Measurements from ENCODE around the gene ABAT. TPM values are rescaled to one million over a fixed set of nuclear protein-coding genes. Genes with fewer than 3 reads are reported as not detected.

ABAT gene
- total RNA-seq, 1 donor from 2014 or later, result 9.8 TPM

GRCh38 chr16:8716592-8716991, 42.2 kb downstream of the ABAT start:
- no peak for TF ChIP-seq CTCF (IDR thresholded peaks at IDR 0.05)
- Histone ChIP-seq H3K4me1 (no peaks in the 10 kb centered on the region), H3K27me3 (no peaks in the 10 kb centered on the region), H3K9me3 (no peaks in the 10 kb centered on the region), H3K4me3 (no peak overlapping the region), H3K36me3 (no peaks in the 10 kb centered on the region), H3K27ac (no peak overlapping the region)
- intact Hi-C loops (cut with DNase I), result no loop called here
- no peak for ATAC-seq
- no peak for DNase-seq

GRCh38 chr16:8717469-8717868, 43.1 kb downstream of the ABAT start:
- no peak for DNase-seq
- ATAC-seq, result no peak

GRCh38 chr16:8717892-8718415, 43.5 kb downstream of the ABAT start:
- intact Hi-C loops (cut with DNase I), result no loop called here
- DNase-seq (no peak), ATAC-seq (no peak)

More at GRCh38 chr16:8717469-8717868, 43.1 kb downstream of the ABAT start:
- Histone ChIP-seq H3K36me3 (no peaks in the 10 kb centered on the region), H3K4me3 (no peak overlapping the region), H3K4me1 (no peaks in the 10 kb centered on the region), H3K27ac (no peak overlapping the region), H3K9me3 (no peaks in the 10 kb centered on the region), H3K27me3 (no peaks in the 10 kb centered on the region)
- intact Hi-C loops (cut with DNase I), result no loop called here
- no peak for TF ChIP-seq CTCF (IDR thresholded peaks at IDR 0.05)

GRCh38 chr16:8718851-8719680, 44.6 kb downstream of the ABAT start:
- Histone ChIP-seq H3K27me3 (no peaks in the 10 kb centered on the region), H3K9me3 (no peaks in the 10 kb centered on the region), H3K36me3 (no peaks in the 10 kb centered on the region), H3K27ac (no peak overlapping the region), H3K4me3 (no peak overlapping the region), H3K4me1 (no peaks in the 10 kb centered on the region)
- DNase-seq, result no peak
- no peak for ATAC-seq
- intact Hi-C loops (cut with DNase I), result no loop called here
- no peak for TF ChIP-seq CTCF (IDR thresholded peaks at IDR 0.05)

More at GRCh38 chr16:8717892-8718415, 43.5 kb downstream of the ABAT start:
- Histone ChIP-seq H3K27ac (no peak overlapping the region), H3K4me3 (no peak overlapping the region), H3K36me3 (no peaks in the 10 kb centered on the region), H3K4me1 (no peaks in the 10 kb centered on the region), H3K27me3 (no peaks in the 10 kb centered on the region), H3K9me3 (no peaks in the 10 kb centered on the region)
- TF ChIP-seq CTCF (IDR thresholded peaks at IDR 0.05), result no peak

GRCh38 chr16:8720080-8720966, 45.9 kb downstream of the ABAT start:
- intact Hi-C loops (cut with DNase I), result loop anchor here (10.0 kb wide), 1 partner anchor 64 kb away; no protein-coding TSS in a partner anchor
- no peak for ATAC-seq
- Histone ChIP-seq H3K27me3 (no peaks in the 10 kb centered on the region), H3K9me3 (no peaks in the 10 kb centered on the region), H3K4me1 (no peaks in the 10 kb centered on the region), H3K27ac (no peak overlapping the region), H3K4me3 (no peak overlapping the region), H3K36me3 (no peaks in the 10 kb centered on the region)
- no peak for DNase-seq
- TF ChIP-seq CTCF (IDR thresholded peaks at IDR 0.05), result no peak
